ENCODE results near the gene CDKAL1. TPM values are rescaled to one million over a fixed set of nuclear protein-coding genes. Genes with fewer than 3 reads are reported as not detected.

The CDKAL1 gene
- total RNA-seq, 1 donor from 2014 or later = 11.9 TPM

DNA sequence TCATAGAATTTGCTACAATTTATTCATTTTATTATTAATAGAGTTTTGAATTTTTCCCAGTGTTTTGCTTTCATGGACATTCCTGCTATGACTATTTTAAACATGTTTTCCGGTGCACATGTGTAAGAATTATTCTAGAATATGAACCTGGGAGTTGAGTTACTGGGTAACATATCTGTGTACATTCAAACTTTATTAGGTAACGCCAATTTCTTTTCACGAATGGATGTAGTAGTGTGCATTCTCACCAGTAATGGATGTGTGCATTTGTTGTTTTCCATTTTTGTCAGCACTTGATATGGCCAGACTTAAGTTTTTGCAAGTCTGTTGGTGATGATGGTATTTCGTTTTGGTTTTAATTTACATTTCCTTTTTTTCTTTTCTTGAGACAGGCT lies 118.8 kb downstream of the CDKAL1 start:
- TF ChIP-seq, protein P1, sequence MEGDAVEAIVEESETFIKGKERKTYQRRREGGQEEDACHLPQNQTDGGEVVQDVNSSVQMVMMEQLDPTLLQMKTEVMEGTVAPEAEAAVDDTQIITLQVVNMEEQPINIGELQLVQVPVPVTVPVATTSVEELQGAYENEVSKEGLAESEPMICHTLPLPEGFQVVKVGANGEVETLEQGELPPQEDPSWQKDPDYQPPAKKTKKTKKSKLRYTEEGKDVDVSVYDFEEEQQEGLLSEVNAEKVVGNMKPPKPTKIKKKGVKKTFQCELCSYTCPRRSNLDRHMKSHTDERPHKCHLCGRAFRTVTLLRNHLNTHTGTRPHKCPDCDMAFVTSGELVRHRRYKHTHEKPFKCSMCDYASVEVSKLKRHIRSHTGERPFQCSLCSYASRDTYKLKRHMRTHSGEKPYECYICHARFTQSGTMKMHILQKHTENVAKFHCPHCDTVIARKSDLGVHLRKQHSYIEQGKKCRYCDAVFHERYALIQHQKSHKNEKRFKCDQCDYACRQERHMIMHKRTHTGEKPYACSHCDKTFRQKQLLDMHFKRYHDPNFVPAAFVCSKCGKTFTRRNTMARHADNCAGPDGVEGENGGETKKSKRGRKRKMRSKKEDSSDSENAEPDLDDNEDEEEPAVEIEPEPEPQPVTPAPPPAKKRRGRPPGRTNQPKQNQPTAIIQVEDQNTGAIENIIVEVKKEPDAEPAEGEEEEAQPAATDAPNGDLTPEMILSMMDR (IDR thresholded peaks at IDR 0.05) = no peak
- intact Hi-C loops (cut with DNase I) = no loop called here
- Histone ChIP-seq H3K36me3 (no peaks in the 10 kb centered on the region), H3K9me3 (no peaks in the 10 kb centered on the region), H3K4me3 (no peak overlapping the region), H3K27ac (no peak overlapping the region), H3K27me3 (no peaks in the 10 kb centered on the region), H3K4me1 (no peaks in the 10 kb centered on the region)
- no peak for DNase-seq (ENCODE audit: low spot score in 2 of 2)

DNA sequence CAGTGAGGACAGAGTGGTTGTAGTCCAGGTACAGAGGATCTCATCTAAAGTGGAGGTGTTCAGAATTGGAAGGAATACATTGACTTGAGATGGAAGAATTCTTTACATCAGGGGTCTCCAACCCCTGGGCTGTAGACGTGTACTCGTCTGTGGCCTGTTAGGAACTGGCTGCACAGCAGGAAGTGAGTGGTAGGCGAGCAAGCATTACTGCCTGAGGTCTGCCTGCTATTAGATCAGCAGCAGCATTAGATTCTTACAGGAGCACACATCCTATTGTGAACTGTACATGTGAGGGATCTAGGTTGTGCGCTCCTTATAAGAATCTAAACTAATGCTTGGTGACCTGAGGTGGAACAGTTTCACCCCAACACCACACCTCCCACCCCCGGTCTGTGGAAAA lies 121.1 kb downstream of the CDKAL1 start:
- TF ChIP-seq, protein P1 (IDR thresholded peaks at IDR 0.05) = no peak
- no peak overlapping the region for H3K4me3 ChIP-seq
- H3K4me1 ChIP-seq = no peaks in the 10 kb centered on the region
- no peaks in the 10 kb centered on the region for H3K36me3 ChIP-seq
- intact Hi-C loops (cut with DNase I) = no loop called here
- H3K27ac ChIP-seq = no peak overlapping the region
- no peaks in the 10 kb centered on the region for H3K9me3 ChIP-seq
- no peak for DNase-seq (ENCODE audit: low spot score in 2 of 2)
- no peaks in the 10 kb centered on the region for H3K27me3 ChIP-seq

DNA sequence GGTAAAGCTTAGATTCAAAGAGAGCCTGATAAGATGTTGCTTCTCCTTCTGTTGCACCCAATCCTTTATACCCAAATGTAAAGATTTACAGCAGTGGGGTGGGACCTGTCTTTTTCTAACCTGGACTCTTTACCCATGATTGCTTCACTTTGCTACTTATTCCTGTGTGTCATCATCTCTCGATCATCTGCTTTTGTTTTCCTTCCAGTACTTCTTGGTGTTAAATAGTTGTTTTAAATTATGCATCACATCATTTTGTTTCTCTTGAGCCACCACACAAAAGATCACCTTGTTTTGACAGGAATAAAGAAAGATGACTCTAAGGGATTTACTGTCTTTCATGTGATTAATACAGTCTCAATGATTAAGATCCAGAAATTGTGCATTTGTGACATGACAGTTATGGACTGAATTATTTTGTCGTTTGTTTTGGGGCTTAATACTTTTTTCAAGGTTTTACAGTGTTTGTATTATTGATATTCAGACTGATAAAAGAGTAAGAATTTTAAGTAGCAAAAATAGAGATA lies 123.1 kb downstream of the CDKAL1 start:
- Histone ChIP-seq H3K27me3 (no peaks in the 10 kb centered on the region), H3K27ac (no peak overlapping the region), H3K9me3 (no peaks in the 10 kb centered on the region), H3K36me3 (no peaks in the 10 kb centered on the region), H3K4me3 (no peak overlapping the region), H3K4me1 (no peaks in the 10 kb centered on the region)
- intact Hi-C loops (cut with DNase I) = no loop called here
- DNase-seq (ENCODE audit: low spot score in 2 of 2) = no peak
- TF ChIP-seq, protein P1 (IDR thresholded peaks at IDR 0.05) = no peak

DNA sequence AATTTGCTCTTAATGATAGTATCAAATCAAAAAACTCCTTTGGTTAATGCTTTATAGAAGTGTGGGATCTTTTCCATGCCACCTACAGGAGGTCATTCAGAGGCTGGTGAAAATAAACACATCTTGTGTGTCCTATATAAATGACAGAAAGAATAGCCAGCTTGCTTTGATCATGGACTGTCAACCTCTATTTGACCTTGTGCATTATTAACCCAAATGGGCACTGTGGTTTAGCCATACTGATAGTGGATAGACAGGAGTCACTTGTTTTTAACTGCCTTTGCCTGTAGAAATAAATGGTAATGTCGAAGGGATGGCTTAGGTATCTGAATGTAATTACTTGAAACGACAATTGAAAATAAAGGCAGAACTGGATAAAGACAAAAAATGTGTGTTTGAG lies 123.8 kb downstream of the CDKAL1 start:
- H3K9me3 ChIP-seq = no peaks in the 10 kb centered on the region
- no peaks in the 10 kb centered on the region for H3K27me3 ChIP-seq
- no peaks in the 10 kb centered on the region for H3K4me1 ChIP-seq
- H3K4me3 ChIP-seq = no peak overlapping the region
- H3K27ac ChIP-seq = no peak overlapping the region
- no peaks in the 10 kb centered on the region for H3K36me3 ChIP-seq
- intact Hi-C loops (cut with DNase I) = no loop called here
- TF ChIP-seq, protein P1 (IDR thresholded peaks at IDR 0.05) = no peak
- DNase-seq (ENCODE audit: low spot score in 2 of 2) = no peak

DNA sequence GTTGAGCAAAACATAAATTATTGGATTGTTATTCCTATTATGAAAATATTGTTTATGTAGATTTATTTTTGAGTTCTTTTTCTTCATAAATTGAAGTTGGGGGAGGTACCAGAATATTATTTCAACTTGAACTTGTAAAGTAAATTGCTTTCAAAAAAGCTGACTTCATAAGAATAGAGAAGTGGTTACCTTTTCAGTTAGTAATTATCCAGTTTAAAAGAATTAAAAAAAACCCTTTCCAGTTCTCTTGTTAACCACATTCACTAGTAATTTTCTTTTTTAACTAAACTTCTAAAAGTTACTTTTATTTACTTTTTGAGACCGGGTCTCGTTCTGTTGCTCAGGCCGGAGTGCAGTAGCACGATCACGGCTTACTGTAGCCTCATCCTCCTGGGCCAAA lies 124.3 kb downstream of the CDKAL1 start:
- DNase-seq (ENCODE audit: low spot score in 2 of 2) = no peak

More for the DNA sequence above, 124.3 kb downstream of the CDKAL1 start:
- Histone ChIP-seq H3K36me3 (no peaks in the 10 kb centered on the region), H3K9me3 (no peaks in the 10 kb centered on the region), H3K4me1 (no peaks in the 10 kb centered on the region), H3K27ac (no peak overlapping the region), H3K4me3 (no peak overlapping the region), H3K27me3 (no peaks in the 10 kb centered on the region)
- intact Hi-C loops (cut with DNase I) = no loop called here
- TF ChIP-seq, protein P1 (IDR thresholded peaks at IDR 0.05) = no peak

Measured in ascending aorta (tissue), 2 donors.